Cardiac muscle cell (in vitro differentiated cells and primary cell): ENCODE data around the gene ACOT7. TPM values are rescaled to one million over a fixed set of nuclear protein-coding genes. Genes with fewer than 3 reads are reported as not detected.
A peak's percentile ranks its signal among the peaks of the same experiment; 100 is the strongest.
"Not testable (repeated sequence)": the region's sequence is repeated elsewhere in the genome, so short reads cannot be mapped to it uniquely, and the experiment has no call there.

ENCODE experiments used
- DNase-seq, 2 donors: peaks; one replicate each; pipeline versions ENCODE4 v3.0.0 to v3.0.0-alpha.2; 2010 to 2017; ENCODE audit warnings: low read depth in 1 of 2, low spot score in 1 of 2
- H3K27ac ChIP-seq: fragments of 200-600 bp; sonication (generic); 2 replicates; pipeline ENCODE4 v1.5.1; 2016
- H3K27me3 ChIP-seq: fragments of 200-600 bp; sonication (generic); 2 replicates; pipeline ENCODE4 v1.6.0; 2016; ENCODE audit warnings: control low read depth
- H3K36me3 ChIP-seq: fragments of 200-600 bp; sonication (generic); 2 replicates; pipeline ENCODE4 v1.5.1; 2016; ENCODE audit warnings: control low read depth
- H3K4me1 ChIP-seq: fragments of 200-600 bp; sonication (generic); 2 replicates; pipeline ENCODE4 v1.8.1; 2017; ENCODE audit warnings: low read depth, mild to moderate bottlenecking, mixed run types
- H3K4me3 ChIP-seq: fragments of 200-600 bp; sonication (generic); 2 replicates; pipeline ENCODE4 v1.5.1; 2016; ENCODE audit warnings: mild to moderate bottlenecking
- H3K9me3 ChIP-seq: fragments of 200-600 bp; sonication (generic); 2 replicates; pipeline ENCODE4 v1.5.1; 2017; ENCODE audit warnings: low read depth, mild to moderate bottlenecking, control low read depth
- CTCF ChIP-seq: IDR thresholded peaks from 2 replicates; pipeline ENCODE4 v1.5.1; 2012; ENCODE audit warnings: low read depth, mild to moderate bottlenecking, low read length
- polyA plus RNA-seq: library from polyadenylated mRNA; unstranded; fragments of >200 nt; fragmentation: Nextera tagmentation; extraction: Ambion mirVana; gene quantifications from 2 replicates; pipeline ENCODE4 v1.2.1, GENCODE V29; 2016
- total RNA-seq: library from RNA; depleted of rRNA; stranded (reverse); fragments of >200 nt; gene quantifications from 2 replicates; pipeline ENCODE4 v1.2.3, GENCODE V29; 2016

The ACOT7 gene
- total and polyA plus RNA-seq, 2 experiments from 2014 or later = 11.8 to 51.2 TPM

- no peaks in the 10 kb centered on the region for H3K36me3 ChIP-seq
- H3K9me3 ChIP-seq = no peaks in the 10 kb centered on the region
- TF ChIP-seq CTCF = no peak
- no peak overlapping the region for H3K4me3 ChIP-seq
- no peak overlapping the region for H3K27ac ChIP-seq
- no peaks in the 10 kb centered on the region for H3K27me3 ChIP-seq
- no peaks in the 10 kb centered on the region for H3K4me1 ChIP-seq
- peak in 1 of 2 donors; percentile 31 for DNase-seq
Observed at GRCh38 chr1:6384962-6385361, 8.6 kb downstream of the ACOT7 start.

GRCh38 chr1:6384135-6384534 lies 9.4 kb downstream of the ACOT7 start:
- no peak for TF ChIP-seq CTCF
- no peak for DNase-seq
- Histone ChIP-seq H3K9me3 (no peaks in the 10 kb centered on the region), H3K4me3 (no peak overlapping the region), H3K27me3 (no peaks in the 10 kb centered on the region), H3K4me1 (no peaks in the 10 kb centered on the region), H3K27ac (no peak overlapping the region), H3K36me3 (no peaks in the 10 kb centered on the region)

GRCh38 chr1:6380037-6380436 lies 13.5 kb downstream of the ACOT7 start:
- DNase-seq = no peak
- H3K27ac ChIP-seq = no peak overlapping the region
- H3K4me1 ChIP-seq = no peaks in the 10 kb centered on the region
- TF ChIP-seq CTCF = no peak
- no peaks in the 10 kb centered on the region for H3K9me3 ChIP-seq
- no peak overlapping the region for H3K4me3 ChIP-seq
- H3K27me3 ChIP-seq = no peaks in the 10 kb centered on the region
- H3K36me3 ChIP-seq = no peaks in the 10 kb centered on the region

GRCh38 chr1:6378096-6378746 lies 15.3 kb downstream of the ACOT7 start:
- Histone ChIP-seq H3K9me3 (no peaks in the 10 kb centered on the region), H3K27ac (no peak overlapping the region), H3K27me3 (no peaks in the 10 kb centered on the region), H3K36me3 (no peaks in the 10 kb centered on the region), H3K4me1 (no peaks in the 10 kb centered on the region), H3K4me3 (no peak overlapping the region)
- DNase-seq = no peak
- peak; percentile 8 for TF ChIP-seq CTCF

GRCh38 chr1:6373961-6374720 lies 19.4 kb downstream of the ACOT7 start:
- Histone ChIP-seq H3K4me1 (no peaks in the 10 kb centered on the region), H3K27me3 (no peaks in the 10 kb centered on the region), H3K4me3 (no peak overlapping the region), H3K36me3 (no peaks in the 10 kb centered on the region), H3K9me3 (no peaks in the 10 kb centered on the region), H3K27ac (no peak overlapping the region)
- TF ChIP-seq CTCF = no peak
- no peak for DNase-seq

GRCh38 chr1:6372236-6372635 lies 21.3 kb downstream of the ACOT7 start:
- H3K36me3 ChIP-seq, H3K27me3 ChIP-seq, H3K4me3 ChIP-seq, DNase-seq, H3K9me3 ChIP-seq, H3K4me1 ChIP-seq, H3K27ac ChIP-seq: not testable (repeated sequence)
